ENCODE measurements around the gene CSNK1E.

Gene CSNK1E

DNA sequence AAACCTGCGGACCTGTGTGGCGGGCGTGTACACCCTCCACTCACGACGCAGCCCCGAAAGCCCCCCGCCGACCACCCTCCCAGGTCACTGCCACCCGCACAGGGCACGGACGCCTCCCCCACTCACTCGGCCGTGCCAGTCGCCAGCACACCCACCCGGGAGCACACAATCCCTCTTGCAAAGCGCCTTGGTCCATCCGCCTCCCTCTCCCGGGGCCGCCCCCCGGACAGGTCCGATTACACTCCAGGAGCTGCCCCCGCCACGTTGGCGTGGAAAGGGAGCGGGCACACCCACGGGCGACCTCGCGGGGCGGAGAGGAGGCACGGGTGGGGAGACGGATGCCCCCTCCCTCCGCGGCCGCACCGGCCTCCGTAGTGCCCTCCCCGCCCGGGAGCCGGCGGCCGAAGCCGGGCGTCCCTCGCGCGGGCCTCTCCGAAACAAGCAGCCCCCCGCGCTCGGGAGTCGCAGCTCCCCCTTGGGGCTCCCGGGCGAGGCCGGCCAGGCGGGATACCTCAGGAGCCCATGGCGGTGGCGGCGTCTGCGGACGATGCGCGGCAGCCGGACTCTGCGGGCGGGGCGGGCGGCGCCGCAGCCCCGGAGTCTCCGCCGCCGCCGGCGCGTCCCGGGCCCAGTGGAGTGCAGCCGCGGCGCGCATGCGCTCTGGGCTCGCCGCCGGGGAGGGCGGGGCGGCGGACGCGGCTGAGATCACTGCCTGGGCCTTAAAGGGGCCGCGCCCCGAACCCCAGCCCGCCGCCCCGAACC is 44.7 kb downstream of the CSNK1E start, which contains the start of gene TMEM184B:
Gene TMEM184B, minus strand, starts transcription at position 638 of the 762 bp plus-strand sequence. CDS start 25,049 bp downstream, outside the sequence.
- DNase-seq, result peak; percentile 92

DNA sequence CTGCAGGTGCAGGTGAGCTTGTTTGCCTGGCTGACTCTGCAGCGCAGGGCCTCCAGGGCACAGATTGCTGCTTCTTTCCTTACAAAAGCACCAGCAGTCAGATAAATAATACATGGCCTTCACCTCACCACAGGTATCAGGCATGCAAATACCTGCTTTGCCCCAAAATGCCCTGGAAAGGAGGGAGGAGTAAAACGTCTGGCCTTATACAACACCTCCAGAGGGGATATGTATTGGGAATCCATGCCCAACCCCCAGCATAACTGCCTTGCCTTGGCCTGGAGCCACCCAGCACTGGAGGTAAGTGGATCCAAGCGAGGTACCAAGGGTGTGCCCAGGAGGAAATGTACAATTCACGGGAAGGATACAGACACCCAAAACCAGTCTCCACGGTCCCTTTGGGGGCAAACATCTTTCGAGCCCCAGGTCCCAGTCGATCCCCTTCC is 45.3 kb downstream of the CSNK1E start:
- DNase-seq, result peak; percentile 63

- no peak for DNase-seq
These were observed 46.1 kb downstream of the CSNK1E start for GRCh38 chr22:38271101-38271500.

- DNase-seq, result no peak
These were observed 46.9 kb downstream of the CSNK1E start for GRCh38 chr22:38270091-38270992.

DNA sequence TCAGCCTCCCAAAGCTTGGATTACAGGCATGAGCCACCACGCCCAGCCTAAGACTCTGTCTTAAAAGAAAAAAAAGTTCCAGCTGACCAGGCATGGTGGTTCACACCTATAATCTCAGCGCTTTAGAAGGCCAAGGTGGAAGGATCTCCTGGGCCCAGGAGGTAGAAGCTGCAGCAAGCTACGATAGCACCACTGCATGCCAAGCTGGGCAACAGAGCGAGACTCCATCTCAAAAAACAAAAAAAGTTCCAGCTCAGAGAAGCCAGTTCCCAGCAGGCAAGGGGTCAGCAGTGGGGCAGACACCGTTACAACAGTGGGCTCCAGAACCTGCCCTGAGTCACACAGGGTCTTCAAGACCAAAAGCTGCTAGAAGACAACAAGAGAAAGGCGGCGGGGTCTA is 47.8 kb downstream of the CSNK1E start:
- no peak for DNase-seq

- peak; percentile 65 for DNase-seq
These were observed 50.1 kb downstream of the CSNK1E start for GRCh38 chr22:38267086-38267485.

DNA sequence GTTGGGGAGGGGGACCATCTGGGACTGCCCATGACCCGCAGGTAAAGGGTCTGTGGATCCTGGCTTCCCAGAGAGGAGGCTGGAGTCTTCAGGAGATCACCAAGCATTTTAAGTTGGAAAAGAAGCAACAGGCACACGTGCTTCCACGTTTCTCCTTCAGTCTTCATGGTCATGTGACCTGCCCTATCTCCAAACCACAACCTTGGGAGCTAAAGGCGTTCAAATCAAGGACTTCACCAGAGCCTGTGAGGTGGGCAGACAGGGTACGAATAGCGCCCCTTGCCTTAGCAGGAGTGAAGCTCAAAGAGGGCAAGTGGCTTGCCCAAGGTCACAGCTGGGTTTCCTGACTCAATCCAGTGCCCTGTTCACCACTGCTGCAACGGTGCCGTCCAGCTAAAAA is 51.1 kb downstream of the CSNK1E start:
- DNase-seq, result no peak

DNA sequence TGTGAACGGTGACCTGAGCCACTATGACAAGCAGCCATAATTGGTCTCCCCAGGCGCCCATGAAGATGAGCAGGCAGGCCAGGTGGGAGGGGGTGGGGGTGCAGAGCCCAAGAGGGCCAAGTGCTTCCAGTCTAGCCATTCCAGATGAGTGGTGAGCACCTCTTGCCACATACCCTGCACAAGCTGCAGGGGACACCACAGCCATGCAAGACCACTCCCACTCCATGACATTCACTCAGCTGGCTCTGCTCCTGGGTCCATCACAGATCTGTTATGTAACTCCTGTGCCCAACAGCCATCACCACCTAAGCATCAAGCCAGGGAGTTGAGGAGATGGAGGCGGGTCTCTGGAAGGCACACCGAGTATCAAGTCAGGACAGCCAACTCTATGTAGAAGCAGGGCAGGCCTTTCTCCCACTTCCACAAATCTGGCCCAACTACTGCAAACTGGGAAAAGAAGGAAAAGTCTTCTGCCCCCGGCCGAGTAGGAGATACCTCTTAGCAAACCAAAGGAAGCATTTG is 52.9 kb downstream of the CSNK1E start:
- no peak for DNase-seq

DNA sequence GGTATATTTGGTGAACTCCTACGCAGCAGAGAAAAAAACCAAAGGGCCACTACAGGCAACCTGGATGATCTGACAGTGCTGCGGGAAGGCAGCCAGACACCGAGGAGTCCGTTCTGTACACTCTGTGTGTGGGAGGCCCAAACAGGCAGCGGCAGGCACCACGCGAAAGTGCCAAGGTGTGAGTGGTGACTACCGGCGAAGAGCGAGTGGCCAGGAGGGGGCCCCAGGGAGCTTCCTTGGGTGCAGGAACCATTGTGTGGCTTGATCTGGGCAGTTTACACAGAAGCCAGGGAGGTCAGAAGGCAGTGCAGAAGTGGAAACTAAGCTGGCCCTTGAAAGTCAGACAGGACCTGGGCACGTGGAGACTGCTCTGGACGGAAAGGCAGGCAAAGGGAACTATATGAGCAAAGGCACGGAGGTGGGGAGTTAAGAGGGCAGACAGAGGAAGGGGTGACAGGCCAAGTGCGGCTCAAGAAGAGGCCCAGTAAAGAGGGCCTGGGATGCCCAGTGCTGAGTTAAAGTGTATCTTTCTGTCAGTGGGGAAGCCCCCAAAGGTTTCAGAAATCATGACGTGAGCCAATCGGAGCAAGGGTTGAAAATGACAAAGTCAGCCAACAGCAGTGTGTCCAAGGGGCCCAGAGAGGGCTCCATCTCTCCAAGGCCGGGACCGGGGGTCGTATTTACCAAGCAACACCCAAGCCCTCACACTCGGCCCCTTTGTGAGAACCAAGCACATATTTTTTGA is 55.0 kb downstream of the CSNK1E start:
- peak; percentile 63 for DNase-seq

GRCh38 chr22:38260761-38261681 is 56.2 kb downstream of the CSNK1E start:
- DNase-seq, result no peak

DNA sequence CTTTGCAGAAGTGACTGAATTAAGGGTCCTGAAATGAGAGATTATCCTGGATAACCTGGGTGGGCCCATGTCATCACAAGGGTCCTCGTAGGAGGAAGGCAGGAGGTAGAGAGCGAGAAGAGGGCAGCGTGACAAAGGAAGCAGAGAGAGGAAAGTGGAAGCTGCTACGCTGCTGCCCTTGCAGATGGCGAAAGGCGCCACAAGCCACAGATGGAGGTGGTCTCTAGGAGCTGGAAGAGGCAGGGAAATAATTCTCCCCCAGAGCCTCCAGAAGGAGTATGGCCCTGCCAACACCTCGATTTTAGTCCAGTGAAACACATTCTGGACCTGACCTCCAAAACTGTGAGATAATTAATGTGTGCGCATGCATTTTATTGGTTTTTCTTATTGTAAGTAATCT is 57.9 kb downstream of the CSNK1E start:
- DNase-seq, result no peak

GRCh38 chr22:38258895-38259294 is 58.3 kb downstream of the CSNK1E start:
- DNase-seq, result no peak

- DNase-seq, result no peak
These were observed 59.5 kb downstream of the CSNK1E start for GRCh38 chr22:38257650-38258250.

DNA sequence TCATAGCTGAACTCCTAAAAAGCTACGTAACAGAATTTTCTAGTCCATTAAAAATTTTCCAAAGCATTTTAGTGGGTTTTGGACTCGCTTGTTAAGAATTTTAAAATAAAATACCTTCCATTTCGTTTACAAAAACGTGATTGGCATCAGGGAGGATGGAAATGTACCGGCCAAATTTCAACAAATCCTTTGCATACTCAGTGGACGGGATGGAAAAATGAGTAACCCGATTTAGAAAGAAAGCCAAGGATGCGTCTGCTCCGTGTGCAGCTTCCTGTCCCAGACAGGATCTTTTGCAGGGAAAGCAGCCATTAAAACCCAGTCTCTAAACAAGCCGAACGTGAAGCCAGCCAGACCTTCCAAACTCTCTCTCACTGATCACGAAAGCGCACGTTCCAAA is 60.1 kb downstream of the CSNK1E start:
- no peak for DNase-seq

- DNase-seq, result no peak
These were observed 61.5 kb downstream of the CSNK1E start for GRCh38 chr22:38255697-38256096.

GRCh38 chr22:38251341-38251692 is 65.9 kb downstream of the CSNK1E start:
- DNase-seq, result no peak

GRCh38 chr22:38250643-38251340 is 66.4 kb downstream of the CSNK1E start:
- DNase-seq, result no peak

- DNase-seq, result no peak
These were observed 67.2 kb downstream of the CSNK1E start for GRCh38 chr22:38249803-38250642.

DNA sequence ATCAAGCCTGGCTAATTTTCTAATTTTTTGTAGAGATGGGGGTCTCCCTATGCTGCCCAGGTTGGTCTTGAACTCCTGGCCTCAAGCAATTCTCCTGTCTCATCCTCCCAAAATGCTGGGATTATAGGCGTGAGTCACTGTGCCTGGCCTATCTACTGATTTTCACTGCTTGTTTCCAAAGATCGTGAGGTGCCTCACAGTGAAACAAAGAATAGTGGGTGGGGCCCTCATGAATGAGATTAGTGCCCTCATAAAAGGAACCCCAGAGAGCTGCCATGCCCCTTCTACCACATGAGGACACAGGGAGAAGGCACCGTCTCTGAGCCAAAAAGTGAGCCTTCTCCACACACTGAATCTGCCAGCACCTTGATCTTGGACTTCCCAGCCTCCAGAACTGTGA is 67.9 kb downstream of the CSNK1E start:
- no peak for DNase-seq

GRCh38 chr22:38248280-38248679 is 69.0 kb downstream of the CSNK1E start:
- DNase-seq, result no peak

Data from activated CD8-positive, alpha-beta memory T cell treated with anti-CD3 and anti-CD28 coated beads for 24 hours (primary cell).